Right lobe of liver (tissue), 6 donors: ENCODE results near the gene TRIM24. TPM values are rescaled to one million over a fixed set of nuclear protein-coding genes. Genes with fewer than 3 reads are reported as not detected.
"Not testable (repeated sequence)": the region's sequence is repeated elsewhere in the genome, so short reads cannot be mapped to it uniquely, and the experiment has no call there.

Experiments used
- ATAC-seq, 4 donors: fragments of 200-7000 bp; cut with Tn5 transposase; one replicate each; pipeline ENCODE4 v1.9.1; 2020; ENCODE audit warnings: mild to moderate bottlenecking in 4 of 4, moderate library complexity in 4 of 4
- DNase-seq, 3 donors: peaks; one replicate each; pipeline ENCODE4 v3.0.0-alpha.2; 2020
- H3K27ac ChIP-seq, 3 donors: fragments of 200-600 bp; one replicate each; pipeline ENCODE4 v1.8.0; 2022
- H3K27me3 ChIP-seq, 2 donors: fragments of 200-600 bp; one replicate each; pipeline ENCODE4 v1.8.0; 2022
- H3K36me3 ChIP-seq, 4 donors: fragments of 200-600 bp; sonication (generic) in 1 of 4; one replicate each; pipeline versions ENCODE4 v1.5.1 to v1.8.0; 2017 to 2022; ENCODE audit warnings: control low read depth in 1 of 4
- H3K4me1 ChIP-seq, 4 donors: fragments of 200-600 bp; sonication (generic) in 1 of 4; one replicate each; pipeline versions ENCODE4 v1.5.1 to v1.8.0; 2017 to 2022; ENCODE audit warnings: control low read depth in 1 of 4
- H3K4me3 ChIP-seq, 3 donors: fragments of 200-600 bp; one replicate each; pipeline ENCODE4 v1.8.0; 2022
- H3K9me3 ChIP-seq, 4 donors: fragments of 200-600 bp; sonication (generic) in 1 of 4; one replicate each; pipeline versions ENCODE4 v1.5.1 to v1.8.0; 2017 to 2022; ENCODE audit warnings: control low read depth in 1 of 4
- CTCF ChIP-seq, 4 donors: fragments of 200-600 bp in 3 of 4; fragments of 450-650 bp in 1 of 4; IDR thresholded peaks; one replicate each; pipeline versions ENCODE4 v1.5.1 to v1.8.0; 2016 to 2022; ENCODE audit warnings: antibody characterized with exemption in 4 of 4, mild to moderate bottlenecking in 2 of 4
- POLR2A ChIP-seq: fragments of 450-650 bp; IDR thresholded peaks from one replicate; pipeline ENCODE4 v1.6.1; 2017; ENCODE audit warnings: antibody characterized with exemption, mild to moderate bottlenecking
- WGBS: methylation state at CpG from one replicate; pipeline ENCODE4 v1.1.6; 2018; ENCODE audit warnings: low coverage, low lambda C conversion rate; ENCODE audit not compliant: insufficient coverage; ENCODE audit errors: missing lambda C conversion rate; 5-methylcytosine and 5-hydroxymethylcytosine counted together
- intact Hi-C, 2 donors: fragments of 100-400 bp; cut with DNase I; formaldehyde crosslinking; loops; one replicate each; pipeline versions ENCODE4 v1.11.2 to v1.14.1; 2022
- long read RNA-seq: library from polyadenylated mRNA; unstranded; transcript quantifications from one replicate; pipeline ENCODE4 v2.0.0, GENCODE V29; 2019
- total RNA-seq, 6 experiments: library from RNA; depleted of rRNA in 2 of 6; stranded (reverse); fragments of >200 nt in 2 of 6; fragmentation: NEBNext Ultra II Directional in 3 of 6; extraction: Animal tissue kit (Norgen Biotek cat#: 25700) in 3 of 6; gene quantifications; one replicate each; pipeline versions ENCODE4 v1.1.0 to v1.2.4, GENCODE V29; 2016 to 2023
- donor health status: DM: no; HTN: yes; CAD: no.
- donor health status: DM: no; HTN: no; CAD: no.
- donor health status: DM: no; HTN: no; CAD: no.
- donor health status: DM: no; HTN: yes; CAD: no.
- donor health status: DM: no; HTN: yes; CAD: no.

The TRIM24 gene
- 10 to 100 TPM; 14.5 to 18.9 (median 16.5) TPM for total RNA-seq
- long read RNA-seq, partial matches to known transcripts, result 0 of 1 reads
- long read RNA-seq, other reads (novel, unspliced or antisense), result 1 of 1 reads

GRCh38 chr7:138460176-138460648 is at the start of gene TRIM24:
TRIM24 (plus strand) TSS chr7:138460259; CDS start chr7:138460549, 290 bp downstream.
- DNase-seq (peak; percentile 99), ATAC-seq (peak; percentile 89 to 95 (median 90))

GRCh38 chr7:138412077-138412476 is 48.0 kb upstream of the TRIM24 start:
- H3K4me1 ChIP-seq, DNase-seq, H3K36me3 ChIP-seq, H3K9me3 ChIP-seq, H3K27me3 ChIP-seq, H3K27ac ChIP-seq, H3K4me3 ChIP-seq, ATAC-seq, intact Hi-C loops: not testable (repeated sequence)
- 93% methylated on average over 2 of the region's 3 CpGs for WGBS

More at GRCh38 chr7:138460176-138460648, at the start of gene TRIM24:
- intact Hi-C loops, result no loop called here
- H3K4me3 ChIP-seq, result peak within 1 kb of the TSS; percentile 76 to 85 (median 85)
- no peak for TF ChIP-seq CTCF (IDR thresholded peaks at IDR 0.05)
- peak; percentile 98 for TF ChIP-seq POLR2A
- 0% methylated on average over 1 of the region's 59 CpGs for WGBS
- H3K4me1 ChIP-seq, result peaks cover 0 to 4% (median 1%) of the 10 kb centered on the region in 4 donors
- H3K9me3 ChIP-seq, result no peaks in the 10 kb centered on the region
- H3K27me3 ChIP-seq, result no peaks in the 10 kb centered on the region
- H3K27ac ChIP-seq, result peak within 1 kb of the TSS; percentile 82 to 95 (median 92)
- H3K36me3 ChIP-seq, result no peaks in the 10 kb centered on the region

- DNase-seq, H3K36me3 ChIP-seq, H3K4me3 ChIP-seq, H3K27ac ChIP-seq, intact Hi-C loops, H3K4me1 ChIP-seq, ATAC-seq, H3K9me3 ChIP-seq, H3K27me3 ChIP-seq: not testable (repeated sequence)
- 89% methylated on average over 5 of the region's 6 CpGs for WGBS
Measured at GRCh38 chr7:138412921-138413320, 47.1 kb upstream of the TRIM24 start.

GRCh38 chr7:138417078-138417700 is 42.9 kb upstream of the TRIM24 start:
- WGBS, result 23% methylated on average over 2 of the region's 3 CpGs
- Histone ChIP-seq H3K27ac (no peak overlapping the region), H3K27me3 (no peaks in the 10 kb centered on the region), H3K4me1 (peaks cover 0 to 8% (median 0%) of the 10 kb centered on the region in 4 donors), H3K4me3 (no peak overlapping the region), H3K36me3 (no peaks in the 10 kb centered on the region), H3K9me3 (no peaks in the 10 kb centered on the region)
- TF ChIP-seq POLR2A (no peak), CTCF (IDR thresholded peaks at IDR 0.05) (no peak)
- no peak for DNase-seq
- ATAC-seq, result peak in 1 of 4 donors; percentile 18
- intact Hi-C loops, result no loop called here

GRCh38 chr7:138417764-138418163 is 42.3 kb upstream of the TRIM24 start:
- H3K27me3 ChIP-seq, result no peaks in the 10 kb centered on the region
- no peaks in the 10 kb centered on the region for H3K36me3 ChIP-seq
- H3K4me1 ChIP-seq, result peaks cover 0 to 8% (median 0%) of the 10 kb centered on the region in 4 donors
- 29% methylated on average over 1 of the region's 1 CpG for WGBS
- H3K4me3 ChIP-seq, result no peak overlapping the region
- ATAC-seq (peak in 1 of 4 donors; percentile 16), DNase-seq (no peak)
- intact Hi-C loops, result no loop called here
- H3K27ac ChIP-seq, result no peak overlapping the region
- TF ChIP-seq CTCF (IDR thresholded peaks at IDR 0.05) (no peak), POLR2A (no peak)
- H3K9me3 ChIP-seq, result no peaks in the 10 kb centered on the region

GRCh38 chr7:138418403-138418802 is 41.7 kb upstream of the TRIM24 start:
- intact Hi-C loops, H3K27me3 ChIP-seq, H3K36me3 ChIP-seq, ATAC-seq, DNase-seq, H3K4me3 ChIP-seq, H3K4me1 ChIP-seq, H3K9me3 ChIP-seq, H3K27ac ChIP-seq: not testable (repeated sequence)
- WGBS, result 67% methylated on average over 1 of the region's 1 CpG
